ENCODE results near the gene IFNK. TPM values are rescaled to one million over a fixed set of nuclear protein-coding genes. Genes with fewer than 3 reads are reported as not detected.

Gene IFNK
- total and polyA plus RNA-seq, 2 experiments from 2014 or later = not detected

GRCh38 chr9:27511771-27512170 is 12.3 kb upstream of the IFNK start:
- Histone ChIP-seq H2AFZ (no peak overlapping the region), H3K9me2 (ENCODE audit: insufficient read depth) (no peaks in the 10 kb centered on the region; the same call in 1 of the 2 replicates), H3K4me1 (ENCODE audit: insufficient read depth) (no peaks in the 10 kb centered on the region), H4K20me1 (replicated peaks; ENCODE audit: insufficient read depth) (no peaks in the 10 kb centered on the region; the same call in 1 of the 2 replicates), H3K36me3 (ENCODE audit: insufficient read depth) (no peaks in the 10 kb centered on the region), H3K27me3 (ENCODE audit: insufficient read depth) (no peaks in the 10 kb centered on the region), H3F3A (replicated peaks; ENCODE audit: low read depth) (no peaks in the 10 kb centered on the region), H3K27ac (ENCODE audit: low read depth) (no peak overlapping the region), H3K4me2 (no peak overlapping the region), H3K4me3 (no peak overlapping the region), H3K79me2 (replicated peaks; ENCODE audit: insufficient read depth) (peaks cover 4% of the 10 kb centered on the region; the same call in 1 of the 2 replicates)
- no peak overlapping the region for H3K27ac Mint-ChIP-seq
- H3K4me1 Mint-ChIP-seq = peaks cover 14% of the 10 kb centered on the region
- no peaks in the 10 kb centered on the region for H3K27me3 Mint-ChIP-seq (ENCODE audit: insufficient read depth, low read depth, poor library complexity)
- H3K9me3 Mint-ChIP-seq = no peaks in the 10 kb centered on the region; the same call in 2 of the 3 replicates
- no peak for TF ChIP-seq EZH2 (IDR thresholded peaks at IDR 0.05; ENCODE audit: low read depth, unreplicated experiment)
- no peak for TF ChIP-seq ZNF331 (CRISPR knock-in tag; IDR thresholded peaks at IDR 0.05; ENCODE audit: low read depth)
- TF ChIP-seq REST (IDR thresholded peaks at IDR 0.05; ENCODE audit: unreplicated experiment) = no peak
- TF ChIP-seq CREB1 (CRISPR knock-in tag; IDR thresholded peaks at IDR 0.05; ENCODE audit: low read depth) = no peak
- TF ChIP-seq POLR2AphosphoS5 (IDR thresholded peaks at IDR 0.05; ENCODE audit: low read depth) = no peak
- no peak for TF ChIP-seq ZNF114 (CRISPR knock-in tag; IDR thresholded peaks at IDR 0.05)
- no peak for TF ChIP-seq NANOG (IDR thresholded peaks at IDR 0.05; ENCODE audit: borderline replicate concordance)
- no peak for TF ChIP-seq ETS1 (IDR thresholded peaks at IDR 0.05)
- no peak for TF ChIP-seq CTCF (conservative IDR thresholded peaks at IDR 0.05; ENCODE audit: low read depth in 2 of 2)
- no peak for TF ChIP-seq JUNB (IDR thresholded peaks at IDR 0.05; ENCODE audit: unreplicated experiment)
- no peak for TF ChIP-seq STAT1 (IDR thresholded peaks at IDR 0.05; ENCODE audit: unreplicated experiment)
- TF ChIP-seq EZH2phosphoT487 (IDR thresholded peaks at IDR 0.05; ENCODE audit: unreplicated experiment) = no peak
- TF ChIP-seq ZNF462 (CRISPR knock-in tag; IDR thresholded peaks at IDR 0.05) = no peak
- H3K36me3 Mint-ChIP-seq (ENCODE audit: low read depth) = peaks cover 6% of the 10 kb centered on the region
- DNase-seq (ENCODE audit: low spot score) (no peak), ATAC-seq (peak; percentile 35; the same call in 2 of the 3 replicates)
- no peak overlapping the region for H3K4me3 Mint-ChIP-seq
